HUDEP-2 (cell line): Measurements from ENCODE around the gene SGPL1.

Experiments used
- DNase-seq, 76 experiments: peaks; one replicate each; lab custom pipeline; 2025; ENCODE audit not compliant: unreplicated experiment in 76 of 76; lab: John Stamatoyannopoulos, UW

Gene SGPL1

DNA sequence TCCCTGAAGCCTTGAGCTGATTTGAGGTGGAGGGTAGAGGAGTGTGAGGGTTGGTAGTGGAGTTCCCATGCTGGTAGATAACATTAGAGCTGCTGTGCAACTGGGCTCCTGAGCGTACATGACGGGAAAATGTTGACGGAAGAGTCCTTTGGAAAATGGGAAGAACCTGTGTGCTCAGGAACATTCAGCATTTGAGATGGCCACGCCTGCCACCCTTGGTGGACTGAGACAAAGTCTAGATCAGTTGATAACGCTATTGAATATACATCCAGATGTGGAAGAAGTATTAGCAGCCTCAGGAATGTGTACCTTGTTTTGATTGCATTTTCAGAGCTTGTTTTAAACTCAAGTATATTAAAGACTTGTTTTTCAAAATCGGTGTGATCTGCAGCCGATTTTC, 56.5 kb downstream of the SGPL1 start:
- DNase-seq: peak in 1 of 76 experiments; percentile 1

GRCh38 chr10:70874061-70874460, 58.3 kb downstream of the SGPL1 start:
- no peak for DNase-seq

DNA sequence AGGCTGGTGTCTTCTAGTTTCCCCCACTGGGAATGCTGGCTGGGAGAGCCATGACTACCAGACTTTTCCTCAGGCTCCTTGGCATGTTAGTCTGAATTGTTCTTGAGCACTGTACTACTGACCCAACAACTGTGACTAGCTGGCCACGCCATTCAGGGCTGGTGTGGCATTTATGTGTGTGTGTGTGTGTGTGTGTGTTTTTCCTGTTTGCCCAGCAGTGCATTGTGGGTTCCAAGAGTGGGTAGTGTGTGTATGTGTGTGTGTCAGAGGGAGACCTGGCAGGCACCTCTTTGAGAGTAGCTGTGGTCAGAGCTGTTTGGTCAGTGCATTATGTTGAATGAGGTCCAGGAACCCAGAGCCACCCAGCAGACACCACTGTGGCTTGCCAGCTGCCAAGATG, 63.5 kb downstream of the SGPL1 start:
- no peak for DNase-seq

DNA sequence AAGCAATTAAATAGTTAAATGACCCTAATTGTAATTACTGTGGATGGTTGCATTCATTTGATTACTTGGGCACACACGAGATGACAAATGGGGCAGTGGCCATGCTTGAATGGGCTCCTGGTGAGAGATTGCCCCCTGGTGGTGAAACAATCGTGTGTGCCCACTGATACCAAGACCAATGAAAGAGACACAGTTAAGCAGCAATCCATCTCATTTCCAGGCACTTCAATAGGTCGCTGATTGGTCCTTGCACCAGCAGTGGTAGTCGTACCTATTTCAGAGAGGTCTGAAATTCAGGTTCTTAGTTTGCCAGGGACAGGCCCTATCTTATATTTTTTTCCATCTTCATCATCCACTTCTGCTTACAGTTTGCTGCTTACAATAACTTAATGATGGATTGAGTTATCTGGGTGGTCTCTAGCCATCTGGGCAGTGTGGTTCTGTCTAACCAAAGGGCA, 64.4 kb downstream of the SGPL1 start:
- DNase-seq: peak in 67 of 76 experiments; percentile 9 to 78 (median 53)

DNA sequence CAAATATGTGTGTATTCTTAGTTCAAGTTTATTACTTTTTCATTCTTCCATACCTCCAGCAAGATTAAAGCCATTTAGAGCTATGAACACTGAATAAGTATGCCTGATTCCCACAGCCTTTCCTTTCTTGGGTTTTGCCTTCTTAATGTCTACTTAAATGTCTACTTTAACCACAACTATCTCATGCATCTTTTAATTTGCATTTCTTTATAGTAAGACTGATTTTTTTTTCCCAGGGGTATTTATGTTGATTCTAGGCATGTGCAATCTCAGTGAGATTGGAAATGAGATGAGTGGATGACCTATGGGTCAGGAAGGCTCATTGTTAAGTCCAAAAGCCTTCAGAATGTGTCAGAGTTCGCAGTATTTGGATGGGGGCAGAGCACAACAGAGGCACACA, 69.0 kb downstream of the SGPL1 start:
- no peak for DNase-seq

GRCh38 chr10:70885481-70885880, 69.7 kb downstream of the SGPL1 start:
- DNase-seq: no peak

- no peak for DNase-seq
Measured at GRCh38 chr10:70885931-70886903, 70.5 kb downstream of the SGPL1 start.

DNA sequence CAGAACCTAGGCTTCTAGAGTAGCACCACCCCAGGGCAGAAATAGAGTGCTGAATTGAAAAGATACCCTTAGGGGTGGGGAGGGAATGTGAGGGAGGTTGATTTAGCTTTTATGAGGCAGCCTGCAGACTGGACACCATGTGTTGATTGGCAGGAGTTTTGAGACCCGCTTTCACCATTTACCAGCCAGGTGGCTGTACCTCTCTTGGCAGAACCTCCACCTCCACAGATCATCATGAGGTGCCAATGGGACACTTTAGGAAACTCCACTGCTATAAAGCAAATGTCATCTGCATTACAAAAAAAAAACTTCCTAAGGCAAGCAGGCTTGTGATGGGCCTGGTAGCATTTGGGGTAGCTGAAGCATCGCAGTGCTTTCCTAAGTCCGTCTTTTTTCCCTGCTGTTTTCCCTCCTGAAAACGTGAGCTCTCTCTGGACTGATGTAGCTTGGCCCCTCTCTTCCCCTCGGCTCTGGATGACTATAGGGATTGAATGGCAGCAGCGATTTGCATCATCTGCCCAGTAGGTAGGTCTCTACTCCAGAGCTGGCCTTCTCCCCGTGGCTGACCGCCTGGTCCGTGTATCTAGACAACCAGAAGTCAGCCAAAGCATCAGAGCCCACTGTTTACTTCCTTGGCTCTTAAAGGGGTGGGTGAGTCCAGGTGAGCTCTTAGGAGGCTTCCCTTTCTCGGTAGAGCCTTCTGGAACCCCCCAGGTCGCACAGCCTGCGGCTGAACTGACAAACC, 71.3 kb downstream of the SGPL1 start:
- no peak for DNase-seq

- DNase-seq: peak in 50 of 76 experiments; percentile 2 to 59 (median 23)
Measured at GRCh38 chr10:70887804-70888800, 72.4 kb downstream of the SGPL1 start, which contains the start of gene PCBD1. Gene PCBD1, minus strand, starts transcription at chr10:70888565. Its CDS starts 32 bp downstream, at chr10:70888533.

GRCh38 chr10:70889291-70889690, 73.5 kb downstream of the SGPL1 start:
- no peak for DNase-seq

DNA sequence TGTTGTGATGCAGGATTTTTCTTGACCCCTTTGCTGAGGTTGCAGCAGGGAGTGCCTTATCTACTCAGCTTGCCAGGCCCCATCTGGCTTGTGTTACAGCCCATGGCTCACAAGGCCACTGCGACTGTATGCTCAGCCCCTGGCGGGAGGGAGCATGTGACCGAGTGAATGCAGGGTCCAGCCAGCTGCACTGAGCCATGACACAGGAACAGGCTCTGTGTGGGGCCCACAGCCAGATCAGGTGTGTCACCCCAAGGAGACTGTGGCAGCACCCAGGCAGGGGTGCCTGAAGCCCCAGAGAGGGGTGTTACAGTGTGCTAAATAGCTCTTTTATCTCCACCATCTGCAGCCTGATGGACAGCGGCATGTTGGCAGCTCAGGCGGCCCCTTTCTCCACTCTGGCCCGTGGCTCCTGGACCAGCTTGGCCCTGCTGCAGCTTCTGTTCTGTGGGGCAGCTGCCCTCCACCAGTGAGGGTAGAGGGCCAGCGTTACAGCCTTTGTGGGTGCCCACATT, 75.2 kb downstream of the SGPL1 start:
- DNase-seq: no peak

DNA sequence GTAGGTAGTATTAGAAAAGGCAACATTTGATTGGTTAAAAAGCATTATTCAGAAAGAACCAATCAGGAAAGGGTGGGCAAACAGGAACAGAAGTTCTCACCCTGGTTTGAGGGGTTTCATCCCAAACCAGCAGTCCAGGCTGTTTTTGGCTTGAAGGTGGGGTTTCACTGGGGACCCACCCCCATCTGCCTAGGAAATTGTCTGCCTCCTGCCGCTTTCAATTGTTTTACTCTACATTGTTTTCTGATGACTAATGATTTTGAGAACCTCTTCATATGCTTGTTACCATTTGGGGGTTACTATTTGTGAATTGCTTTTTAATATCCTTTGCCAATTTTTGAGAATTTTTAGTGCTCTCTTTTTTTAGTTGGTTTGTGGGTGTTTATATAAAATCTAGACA, 75.9 kb downstream of the SGPL1 start:
- no peak for DNase-seq

- no peak for DNase-seq
Measured at GRCh38 chr10:70892631-70893030, 76.9 kb downstream of the SGPL1 start.

GRCh38 chr10:70893227-70894006, 77.7 kb downstream of the SGPL1 start:
- no peak for DNase-seq

DNA sequence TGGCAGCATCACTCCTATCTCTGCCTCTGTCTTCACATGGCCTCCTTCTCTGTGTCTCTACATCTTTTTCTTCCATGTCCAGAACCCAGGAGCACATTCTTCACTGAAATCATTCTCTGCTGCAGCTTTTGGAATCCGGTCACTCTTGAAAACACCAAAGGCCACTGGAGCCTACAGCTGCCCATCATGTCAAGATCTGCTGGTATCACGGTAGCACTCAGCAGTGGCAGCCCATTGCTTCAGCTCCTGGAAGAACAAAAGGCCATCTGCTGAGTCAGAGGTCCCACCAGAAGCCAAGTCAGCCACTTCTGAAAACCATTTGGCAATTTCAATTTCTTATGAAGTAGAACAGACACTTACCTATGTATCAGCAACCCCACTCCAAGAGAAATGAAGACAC, 78.7 kb downstream of the SGPL1 start:
- DNase-seq: no peak

GRCh38 chr10:70896551-70896950, 80.8 kb downstream of the SGPL1 start:
- no peak for DNase-seq

DNA sequence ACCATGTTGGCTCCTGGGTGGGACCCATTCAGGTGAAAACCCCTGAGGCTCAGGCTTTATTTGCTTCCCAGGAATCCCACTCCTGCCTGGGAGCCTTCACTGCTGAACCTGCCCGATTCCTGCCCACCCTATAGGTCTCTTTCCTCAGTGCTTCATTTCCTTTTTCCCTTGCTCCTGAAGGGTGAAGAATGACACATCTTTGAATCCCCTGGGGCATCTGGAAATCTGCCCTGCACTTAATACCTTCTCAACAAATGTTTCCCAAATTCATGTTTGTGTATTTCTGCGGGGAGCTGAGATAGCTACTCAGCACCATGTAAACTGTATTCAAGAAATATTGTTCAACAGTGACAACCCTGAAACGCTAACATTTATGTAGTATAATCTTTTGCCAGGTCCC, 82.9 kb downstream of the SGPL1 start:
- no peak for DNase-seq

GRCh38 chr10:70899096-70899495, 83.3 kb downstream of the SGPL1 start:
- no peak for DNase-seq

DNA sequence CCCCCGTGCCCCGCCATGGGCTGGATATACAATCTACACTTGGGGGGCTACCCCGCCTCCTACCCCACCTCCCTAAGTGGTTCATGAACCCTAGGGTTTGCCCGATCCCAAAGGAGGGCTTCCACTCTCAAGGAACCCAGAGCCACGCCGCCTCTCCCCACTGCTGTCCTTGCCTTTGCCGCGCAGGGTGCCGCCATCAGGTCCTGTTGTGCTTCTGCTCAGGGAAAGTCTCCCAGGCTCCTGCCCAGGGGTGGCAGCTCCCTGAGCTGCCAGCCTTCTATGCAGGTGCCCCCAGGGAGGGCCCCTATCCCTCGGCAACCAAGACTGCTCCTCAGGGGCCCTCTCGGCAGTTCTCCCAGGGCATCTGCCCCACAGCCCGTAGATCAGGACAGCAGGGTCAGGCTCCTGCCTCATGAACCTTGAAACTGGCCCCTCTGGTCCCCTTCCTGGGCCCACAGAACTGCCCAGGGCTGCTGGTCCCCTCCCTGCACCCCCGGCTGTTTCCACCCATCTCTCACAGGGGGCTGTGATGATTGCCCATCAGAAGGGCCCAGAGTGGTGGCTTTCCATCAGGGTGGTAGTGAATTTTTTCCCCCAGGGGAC, 85.6 kb downstream of the SGPL1 start:
- DNase-seq: no peak
